Amygdala (tissue), 56 donors: Measurements from ENCODE around the gene NRF1.
"Not testable (repeated sequence)": the region's sequence is repeated elsewhere in the genome, so short reads cannot be mapped to it uniquely, and the experiment has no call there.

ENCODE experiments used
- DNase-seq, 56 donors: peaks; one replicate each; lab custom pipeline; 2025; lab: John Stamatoyannopoulos, UW

The NRF1 gene

GRCh38 chr7:129605960-129606614 lies 5.4 kb upstream of the NRF1 start:
- DNase-seq = peak in 1 of 56 donors; percentile 3

GRCh38 chr7:129606803-129607202 lies 4.7 kb upstream of the NRF1 start:
- peak in 2 of 56 donors; percentile 5 to 35 for DNase-seq

GRCh38 chr7:129607471-129608120 lies 3.9 kb upstream of the NRF1 start:
- no peak for DNase-seq

GRCh38 chr7:129609666-129610065 lies 1.9 kb upstream of the NRF1 start:
- DNase-seq = no peak

- no peak for DNase-seq
Observed at GRCh38 chr7:129610709-129611245, 743 bp upstream of the NRF1 start.

GRCh38 chr7:129612112-129613015 lies 844 bp downstream of the NRF1 start:
- peak in 30 of 56 donors; percentile 5 to 60 (median 26) for DNase-seq

GRCh38 chr7:129613016-129613337 lies 1.5 kb downstream of the NRF1 start:
- no peak for DNase-seq

GRCh38 chr7:129615018-129615417 lies 3.5 kb downstream of the NRF1 start:
- DNase-seq = no peak

- DNase-seq = no peak
Observed at GRCh38 chr7:129616530-129616929, 5.0 kb downstream of the NRF1 start.

GRCh38 chr7:129617178-129617577 lies 5.7 kb downstream of the NRF1 start:
- DNase-seq = no peak

- DNase-seq = no peak
Observed at GRCh38 chr7:129617652-129618051, 6.1 kb downstream of the NRF1 start.

GRCh38 chr7:129626896-129627295 lies 15.4 kb downstream of the NRF1 start:
- DNase-seq = no peak

GRCh38 chr7:129630341-129630740 lies 18.8 kb downstream of the NRF1 start:
- DNase-seq = no peak

- DNase-seq = no peak
Observed at GRCh38 chr7:129634361-129635034, 23.0 kb downstream of the NRF1 start.

GRCh38 chr7:129635300-129636029 lies 23.9 kb downstream of the NRF1 start:
- peak in 44 of 56 donors; percentile 2 to 81 (median 34) for DNase-seq

GRCh38 chr7:129636030-129636550 lies 24.6 kb downstream of the NRF1 start:
- DNase-seq = not testable (repeated sequence)

- no peak for DNase-seq
Observed at GRCh38 chr7:129636641-129637040, 25.1 kb downstream of the NRF1 start.

GRCh38 chr7:129640400-129640799 lies 28.9 kb downstream of the NRF1 start:
- no peak for DNase-seq

- DNase-seq = peak in 20 of 56 donors; percentile 1 to 55 (median 20)
Observed at GRCh38 chr7:129642871-129643549, 31.5 kb downstream of the NRF1 start.
